GM12872 (cell line): ENCODE results near the gene NCOA1.
A peak's percentile ranks its signal among the peaks of the same experiment; 100 is the strongest.

Source experiments
- CTCF ChIP-seq: IDR thresholded peaks from 3 replicates; pipeline ENCODE4 v1.5.1; 2011; ENCODE audit warnings: low read depth, mild to moderate bottlenecking, low read length, moderate library complexity; ENCODE audit not compliant: insufficient read depth

NCOA1 gene

GRCh38 chr2:24792874-24793760 lies 302.1 kb downstream of the NCOA1 start, which contains the start of the genes CENPO and PTRHD1:
Gene CENPO (plus strand): TSS chr2:24793425. CDS start chr2:24793920, 495 bp downstream.
Gene PTRHD1 (minus strand): TSS chr2:24793391. CDS start chr2:24793377, 14 bp downstream.
- TF ChIP-seq CTCF: peak; percentile 63

GRCh38 chr2:24793761-24794435 lies 302.8 kb downstream of the NCOA1 start:
- TF ChIP-seq CTCF: no peak

GRCh38 chr2:24797644-24798043 lies 306.6 kb downstream of the NCOA1 start:
- TF ChIP-seq CTCF: no peak

GRCh38 chr2:24806661-24807036 lies 315.6 kb downstream of the NCOA1 start:
- no peak for TF ChIP-seq CTCF

- no peak for TF ChIP-seq CTCF
Observed at GRCh38 chr2:24809316-24810007, 318.4 kb downstream of the NCOA1 start.

- TF ChIP-seq CTCF: no peak
Observed at GRCh38 chr2:24813691-24814137, 322.7 kb downstream of the NCOA1 start.

GRCh38 chr2:24814516-24814915 lies 323.5 kb downstream of the NCOA1 start:
- TF ChIP-seq CTCF: no peak
